Kidney (tissue), 22 donors: ENCODE data around the gene GIMAP2. TPM values are rescaled to one million over a fixed set of nuclear protein-coding genes. Genes with fewer than 3 reads are reported as not detected.
A peak's percentile ranks its signal among the peaks of the same experiment; 100 is the strongest.

ENCODE experiments used
- DNase-seq, 5 donors: peaks; one replicate each; pipeline ENCODE4 v3.0.0-alpha.2; 2013 to 2020
- FAIRE-seq: peaks from 2 replicates; lab custom pipeline; 2012; peaks lifted over from hg19 to GRCh38; lab: Jason Lieb, UNC
- H3K27ac ChIP-seq, 2 donors: one replicate each; pipeline ENCODE4 v1.7.0; 2013; ENCODE audit warnings: low read depth in 2 of 2, low read length in 2 of 2, inconsistent platforms in 1 of 2
- H3K27me3 ChIP-seq: one replicate; pipeline ENCODE4 v1.7.1; 2013; ENCODE audit warnings: low read length, inconsistent platforms; ENCODE audit not compliant: control insufficient read depth, insufficient read depth
- H3K36me3 ChIP-seq, 3 donors: one replicate each; pipeline versions ENCODE4 v1.7.0 to v1.7.1; 2013; ENCODE audit warnings: low read length in 3 of 3, control low read depth in 1 of 3, inconsistent platforms in 1 of 3; ENCODE audit not compliant: insufficient read depth in 3 of 3, control insufficient read depth in 2 of 3
- H3K4me1 ChIP-seq, 3 donors: one replicate each; pipeline versions ENCODE4 v1.7.0 to v1.7.1; 2013; ENCODE audit warnings: low read length in 3 of 3, inconsistent platforms in 1 of 3, low read depth in 1 of 3; ENCODE audit not compliant: control insufficient read depth in 2 of 3, insufficient read depth in 2 of 3
- H3K4me3 ChIP-seq, 3 donors: one replicate each; pipeline versions ENCODE4 v1.7.0 to v1.8.1; 2013; ENCODE audit warnings: low read length in 3 of 3, control low read depth in 1 of 3, inconsistent platforms in 1 of 3
- H3K9ac ChIP-seq, 3 donors: one replicate each; pipeline versions ENCODE4 v1.7.0 to v1.7.1; 2013; ENCODE audit warnings: low read length in 3 of 3, control low read depth in 1 of 3, inconsistent platforms in 1 of 3
- H3K9me3 ChIP-seq, 3 donors: one replicate each; pipeline versions ENCODE4 v1.7.0 to v1.7.1; 2013; ENCODE audit warnings: low read length in 3 of 3, control low read depth in 1 of 3, inconsistent platforms in 1 of 3; ENCODE audit not compliant: control insufficient read depth in 2 of 3, insufficient read depth in 1 of 3
- intact Hi-C: fragments of 100-400 bp; cut with DNase I; formaldehyde crosslinking; loops from one replicate; pipeline ENCODE4 v1.11.1; 2022
- long read RNA-seq, 10 donors: library from polyadenylated mRNA in 1 of 10; unstranded in 1 of 10; transcript quantifications; one replicate each; pipeline ENCODE4 v2.0.0 and lab custom pipeline, GENCODE V29; 2021 to 2026
- polyA plus RNA-seq: library from polyadenylated mRNA; stranded (reverse); fragments of 350-450 nt; fragmentation: Illumina TruSeq; extraction: RNeasy Lipid Tissue Mini Kit (QIAGEN cat#74804); gene quantifications from one replicate; pipeline ENCODE4 v1.2.3, GENCODE V29; 2014; ENCODE audit warnings: low read depth, low replicate concordance; ENCODE audit not compliant: insufficient read depth
- total RNA-seq: library from RNA; stranded (reverse); fragmentation: NEBNext Ultra II Directional; extraction: Animal tissue kit (Norgen Biotek cat#: 25700); gene quantifications from one replicate; pipeline ENCODE4 v1.2.1, GENCODE V29; 2021
- TF ChIP-seq, protein P1 (sequence below): IDR thresholded peaks from 3 replicates; pipeline ENCODE4 v1.5.1; 2012; ENCODE audit warnings: mild to moderate bottlenecking, moderate library complexity, borderline replicate concordance; ENCODE audit not compliant: insufficient read depth; ENCODE audit errors: extremely low read depth
- donor health status: control.
- donor health status: control.
- donor health status: control.
- donor health status: control.
- donor health status: control.
- donor health status: DM: yes; HTN: yes; CAD: no.
- donor health status: Normal renal cell carcinoma (clear cell type).

The GIMAP2 gene
- total RNA-seq (19.5 TPM), polyA plus RNA-seq (6.7 TPM)
- long read RNA-seq, donor 1, result 0 reads
- long read RNA-seq, donor 2, result 0 reads
- long read RNA-seq, donor 3, partial matches to known transcripts, result 0 of 1 reads
- long read RNA-seq, donor 3, other reads (novel, unspliced or antisense), result 0 of 1 reads
- long read RNA-seq, donor 4, result 0 reads
- long read RNA-seq, donor 5, result 0 reads
- long read RNA-seq, donor 6, transcript GIMAP2-201 (3 exons, 1,449 nt), result major isoform, 7 of 13 reads
- long read RNA-seq, donor 6, partial matches to known transcripts, result 6 of 13 reads
- long read RNA-seq, donor 6, other reads (novel, unspliced or antisense), result 0 of 13 reads
- long read RNA-seq, donor 7, partial matches to known transcripts, result 1 of 5 reads
- long read RNA-seq, donor 7, other reads (novel, unspliced or antisense), result 0 of 5 reads
- long read RNA-seq, donor 8, partial matches to known transcripts, result 0 of 2 reads
- long read RNA-seq, donor 8, other reads (novel, unspliced or antisense), result 0 of 2 reads
- long read RNA-seq, donor 9, partial matches to known transcripts, result 0 of 3 reads
- long read RNA-seq, donor 9, other reads (novel, unspliced or antisense), result 0 of 3 reads
- long read RNA-seq, donor 10, partial matches to known transcripts, result 0 of 4 reads
- long read RNA-seq, donor 10, other reads (novel, unspliced or antisense), result 0 of 4 reads

DNA sequence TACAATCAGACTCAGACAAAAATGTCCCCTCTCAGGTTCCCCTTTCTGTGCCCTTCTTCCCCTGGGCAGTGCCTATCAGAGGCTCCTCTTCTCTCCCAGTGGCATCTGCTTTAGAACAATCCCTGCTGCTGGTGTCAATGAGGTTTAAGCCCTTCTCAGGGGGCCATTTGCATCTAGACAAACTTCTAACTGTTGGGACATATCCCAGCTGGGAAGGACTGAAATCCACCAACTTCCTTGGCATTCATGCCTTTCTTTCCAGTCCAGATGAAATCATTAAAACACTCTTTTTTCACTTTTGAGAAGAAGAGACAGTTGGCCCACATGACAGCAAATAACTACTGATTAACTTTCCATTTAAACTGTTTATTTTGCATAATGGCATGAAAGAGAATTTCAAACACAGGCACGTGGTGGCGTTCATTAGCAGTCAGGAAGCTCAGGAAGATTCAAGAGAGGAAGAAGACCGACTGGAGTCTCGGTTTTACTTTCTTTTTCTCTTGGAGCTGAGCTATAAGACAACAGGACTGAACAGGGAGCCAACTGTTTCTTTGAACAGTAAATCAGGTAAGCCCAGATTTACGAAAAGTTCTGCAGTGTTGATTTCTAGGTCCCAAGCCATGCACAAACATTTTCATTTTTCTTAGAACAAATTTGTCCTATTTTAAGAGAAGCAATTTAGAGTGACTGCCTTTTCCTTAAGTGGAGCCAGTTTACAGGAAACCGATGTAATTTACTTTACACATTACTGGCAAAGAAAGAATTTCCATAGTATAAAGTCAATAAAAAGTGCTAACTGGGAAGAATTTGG lies at the start of gene GIMAP2:
Gene GIMAP2 (plus strand): TSS at position 488 of the 811 bp plus-strand sequence. CDS start 1,354 bp downstream, outside the sequence.
- Histone ChIP-seq H3K27ac (peak within 1 kb of the TSS; percentile 61 to 87), H3K9me3 (no peaks in the 10 kb centered on the region), H3K36me3 (no peaks in the 10 kb centered on the region), H3K4me3 (peak within 1 kb of the TSS; percentile 50 to 66 (median 63)), H3K27me3 (no peaks in the 10 kb centered on the region), H3K9ac (peak within 1 kb of the TSS; percentile 45 to 63 (median 62)), H3K4me1 (peaks cover 0 to 5% (median 0%) of the 10 kb centered on the region in 3 donors)
- FAIRE-seq (no peak), DNase-seq (peak in 2 of 5 donors; percentile 20 to 47)
- TF ChIP-seq, protein P1, sequence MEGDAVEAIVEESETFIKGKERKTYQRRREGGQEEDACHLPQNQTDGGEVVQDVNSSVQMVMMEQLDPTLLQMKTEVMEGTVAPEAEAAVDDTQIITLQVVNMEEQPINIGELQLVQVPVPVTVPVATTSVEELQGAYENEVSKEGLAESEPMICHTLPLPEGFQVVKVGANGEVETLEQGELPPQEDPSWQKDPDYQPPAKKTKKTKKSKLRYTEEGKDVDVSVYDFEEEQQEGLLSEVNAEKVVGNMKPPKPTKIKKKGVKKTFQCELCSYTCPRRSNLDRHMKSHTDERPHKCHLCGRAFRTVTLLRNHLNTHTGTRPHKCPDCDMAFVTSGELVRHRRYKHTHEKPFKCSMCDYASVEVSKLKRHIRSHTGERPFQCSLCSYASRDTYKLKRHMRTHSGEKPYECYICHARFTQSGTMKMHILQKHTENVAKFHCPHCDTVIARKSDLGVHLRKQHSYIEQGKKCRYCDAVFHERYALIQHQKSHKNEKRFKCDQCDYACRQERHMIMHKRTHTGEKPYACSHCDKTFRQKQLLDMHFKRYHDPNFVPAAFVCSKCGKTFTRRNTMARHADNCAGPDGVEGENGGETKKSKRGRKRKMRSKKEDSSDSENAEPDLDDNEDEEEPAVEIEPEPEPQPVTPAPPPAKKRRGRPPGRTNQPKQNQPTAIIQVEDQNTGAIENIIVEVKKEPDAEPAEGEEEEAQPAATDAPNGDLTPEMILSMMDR, result no peak
- intact Hi-C loops, result no loop called here

DNA sequence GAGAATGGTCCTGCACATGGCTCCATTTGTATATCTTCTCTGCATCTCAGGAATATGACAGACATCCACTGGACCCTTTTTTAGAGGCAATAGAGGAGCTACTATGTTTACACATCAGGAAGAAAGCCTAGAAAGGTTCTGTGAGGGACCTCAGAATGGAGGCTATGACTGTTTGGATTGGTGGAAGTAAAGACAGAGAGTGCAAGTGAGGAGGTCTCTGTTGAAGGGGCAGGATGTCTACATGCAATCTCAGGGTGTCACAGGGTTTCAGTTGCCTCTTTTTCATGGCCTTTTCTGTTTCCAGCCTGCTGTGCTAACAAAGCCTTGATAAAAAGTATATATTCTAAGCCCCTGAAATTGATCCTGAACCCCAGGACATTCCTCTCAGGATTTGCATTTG lies 43.7 kb upstream of the GIMAP2 start:
- FAIRE-seq (no peak), DNase-seq (no peak)
- H3K27me3 ChIP-seq, result no peaks in the 10 kb centered on the region
- intact Hi-C loops, result no loop called here
- peaks cover 0 to 10% (median 0%) of the 10 kb centered on the region in 3 donors for H3K9me3 ChIP-seq
- no peak overlapping the region for H3K27ac ChIP-seq
- no peak overlapping the region for H3K9ac ChIP-seq
- no peak overlapping the region for H3K4me3 ChIP-seq
- TF ChIP-seq, protein P1, result no peak
- H3K4me1 ChIP-seq, result no peaks in the 10 kb centered on the region
- H3K36me3 ChIP-seq, result no peaks in the 10 kb centered on the region

- Histone ChIP-seq H3K9ac (no peak overlapping the region), H3K4me3 (no peak overlapping the region), H3K27ac (no peak overlapping the region), H3K4me1 (no peaks in the 10 kb centered on the region), H3K27me3 (no peaks in the 10 kb centered on the region), H3K9me3 (peaks cover 0 to 7% (median 0%) of the 10 kb centered on the region in 3 donors), H3K36me3 (no peaks in the 10 kb centered on the region)
- DNase-seq (no peak), FAIRE-seq (no peak)
- intact Hi-C loops, result no loop called here
- TF ChIP-seq, protein P1, result no peak
Measured at GRCh38 chr7:150642926-150643325, 42.6 kb upstream of the GIMAP2 start.
